Fibroblast of lung (primary cell): ENCODE data around the gene RBM38.

Experiments used
- CTCF ChIP-seq, 2 donors: IDR thresholded peaks in 1 of 2; conservative IDR thresholded peaks in 1 of 2; 1 replicate in 1 of 2; 2 replicates in 1 of 2; pipeline ENCODE4 v1.5.1; 2011 to 2012; ENCODE audit warnings: low read length in 2 of 2, control low read depth in 1 of 2, inconsistent platforms in 1 of 2, low read depth in 1 of 2, mild to moderate bottlenecking in 1 of 2
- EZH2 ChIP-seq: IDR thresholded peaks from 2 replicates; pipeline ENCODE4 v1.5.1; 2012; ENCODE audit warnings: low read length, control low read depth, mild to moderate bottlenecking; ENCODE audit errors: missing control alignments

- TF ChIP-seq CTCF (conservative IDR thresholded peaks at IDR 0.05 in 1 of 2, IDR thresholded peaks at IDR 0.05 in 1 of 2; ENCODE audit: low read depth in 1 of 2, low read length in 2 of 2) (no peak), EZH2 (no peak)
Observed at GRCh38 chr20:57364451-57364850, 26.7 kb upstream of the RBM38 start.
